ENCODE results near the gene SERINC2. TPM values are rescaled to one million over a fixed set of nuclear protein-coding genes. Genes with fewer than 3 reads are reported as not detected.

Gene SERINC2
- total RNA-seq, 1 experiment from 2014 or later: 50.1 TPM

DNA sequence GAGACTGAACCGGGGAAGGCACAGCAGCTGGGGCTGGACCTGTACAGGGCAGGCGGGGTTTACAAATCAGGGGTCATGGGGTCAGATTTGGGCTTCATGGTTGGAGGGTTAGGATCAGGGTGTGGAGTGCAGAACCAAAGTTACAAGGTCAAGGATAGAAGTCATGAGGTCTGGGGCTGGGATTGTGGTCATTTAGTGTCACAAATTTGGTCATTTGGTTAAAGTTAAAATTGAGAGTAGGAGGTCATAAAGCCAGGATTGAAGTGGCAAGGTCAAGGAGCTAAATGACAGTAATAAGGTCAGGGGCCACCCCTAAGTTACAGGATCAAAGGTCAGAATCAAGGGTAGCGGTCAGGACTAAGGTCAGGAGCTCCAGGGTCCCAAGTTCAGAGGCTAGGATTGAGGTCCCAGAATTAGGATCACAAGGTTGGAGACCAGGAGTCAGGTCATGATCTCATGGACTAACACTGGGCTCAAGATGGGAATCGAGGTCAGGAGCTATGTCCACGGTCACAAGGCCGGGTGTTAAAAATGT lies 20.4 kb downstream of the SERINC2 start:
- Histone ChIP-seq H3K4me1 (ENCODE audit: control insufficient read depth in 1 of 2, insufficient read depth in 2 of 2, low read length in 2 of 2) (no peaks in the 10 kb centered on the region), H3K79me2 (ENCODE audit: insufficient read depth, low read length) (no peaks in the 10 kb centered on the region), H3K9me3 (ENCODE audit: control insufficient read depth in 1 of 2, insufficient read depth in 1 of 2, low read depth in 1 of 2, low read length in 2 of 2) (no peaks in the 10 kb centered on the region), H3K4me2 (ENCODE audit: low read length) (no peak overlapping the region), H2AFZ (ENCODE audit: low read depth, low read length, poor library complexity, severe bottlenecking) (no peak overlapping the region), H3K36me3 (ENCODE audit: control insufficient read depth in 1 of 2, insufficient read depth in 2 of 2, low read length in 2 of 2) (0 out of 4 replicates have a peak, but pooled peaks cover 3 to 4% of the 10 kb centered on the region in 2 experiments), H3K27ac (ENCODE audit: low read depth, low read length) (no peak overlapping the region), H3K27me3 (ENCODE audit: insufficient read depth, low read length) (no peaks in the 10 kb centered on the region), H3K9ac (ENCODE audit: low read length) (no peak overlapping the region), H3K9me2 (ENCODE audit: insufficient read depth) (no peaks in the 10 kb centered on the region), H4K20me1 (ENCODE audit: insufficient read depth) (no peaks in the 10 kb centered on the region), H3K4me3 (replicated peaks in 1 of 2; ENCODE audit: low read depth in 1 of 2, low read length in 2 of 2) (no peak overlapping the region)
- ChIA-PET RAD21 (ENCODE audit: low non-redundant PET in 1 of 2, low total read pairs in 2 of 2, uncharacterized antibody in 2 of 2, unreplicated experiment in 2 of 2) (no interaction called here), CTCF (no interaction called here), POLR2A (no interaction called here)
- no peak for TF ChIP-seq CEBPB (IDR thresholded peaks at IDR 0.05; ENCODE audit: low read depth)
- no peak for TF ChIP-seq RAD21 (IDR thresholded peaks at IDR 0.05; ENCODE audit: low read depth)
- no peak for TF ChIP-seq EZH2 (IDR thresholded peaks at IDR 0.05)
- TF ChIP-seq, protein P1, sequence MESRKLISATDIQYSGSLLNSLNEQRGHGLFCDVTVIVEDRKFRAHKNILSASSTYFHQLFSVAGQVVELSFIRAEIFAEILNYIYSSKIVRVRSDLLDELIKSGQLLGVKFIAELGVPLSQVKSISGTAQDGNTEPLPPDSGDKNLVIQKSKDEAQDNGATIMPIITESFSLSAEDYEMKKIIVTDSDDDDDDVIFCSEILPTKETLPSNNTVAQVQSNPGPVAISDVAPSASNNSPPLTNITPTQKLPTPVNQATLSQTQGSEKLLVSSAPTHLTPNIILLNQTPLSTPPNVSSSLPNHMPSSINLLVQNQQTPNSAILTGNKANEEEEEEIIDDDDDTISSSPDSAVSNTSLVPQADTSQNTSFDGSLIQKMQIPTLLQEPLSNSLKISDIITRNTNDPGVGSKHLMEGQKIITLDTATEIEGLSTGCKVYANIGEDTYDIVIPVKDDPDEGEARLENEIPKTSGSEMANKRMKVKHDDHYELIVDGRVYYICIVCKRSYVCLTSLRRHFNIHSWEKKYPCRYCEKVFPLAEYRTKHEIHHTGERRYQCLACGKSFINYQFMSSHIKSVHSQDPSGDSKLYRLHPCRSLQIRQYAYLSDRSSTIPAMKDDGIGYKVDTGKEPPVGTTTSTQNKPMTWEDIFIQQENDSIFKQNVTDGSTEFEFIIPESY (IDR thresholded peaks at IDR 0.05; ENCODE audit: extremely low read depth, insufficient replicate concordance, low read length): no peak
- TF ChIP-seq FOSL1 (IDR thresholded peaks at IDR 0.05; ENCODE audit: low read depth): no peak
- no peak for TF ChIP-seq EGR1 (IDR thresholded peaks at IDR 0.05; ENCODE audit: low read depth)
- TF ChIP-seq, protein P2, sequence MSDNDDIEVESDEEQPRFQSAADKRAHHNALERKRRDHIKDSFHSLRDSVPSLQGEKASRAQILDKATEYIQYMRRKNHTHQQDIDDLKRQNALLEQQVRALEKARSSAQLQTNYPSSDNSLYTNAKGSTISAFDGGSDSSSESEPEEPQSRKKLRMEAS (IDR thresholded peaks at IDR 0.05): no peak
- no peak for TF ChIP-seq SP1 (IDR thresholded peaks at IDR 0.05; ENCODE audit: low read depth)
- TF ChIP-seq POLR2AphosphoS5 (IDR thresholded peaks at IDR 0.05; ENCODE audit: low read depth, low read length): no peak
- TF ChIP-seq, protein P3, sequence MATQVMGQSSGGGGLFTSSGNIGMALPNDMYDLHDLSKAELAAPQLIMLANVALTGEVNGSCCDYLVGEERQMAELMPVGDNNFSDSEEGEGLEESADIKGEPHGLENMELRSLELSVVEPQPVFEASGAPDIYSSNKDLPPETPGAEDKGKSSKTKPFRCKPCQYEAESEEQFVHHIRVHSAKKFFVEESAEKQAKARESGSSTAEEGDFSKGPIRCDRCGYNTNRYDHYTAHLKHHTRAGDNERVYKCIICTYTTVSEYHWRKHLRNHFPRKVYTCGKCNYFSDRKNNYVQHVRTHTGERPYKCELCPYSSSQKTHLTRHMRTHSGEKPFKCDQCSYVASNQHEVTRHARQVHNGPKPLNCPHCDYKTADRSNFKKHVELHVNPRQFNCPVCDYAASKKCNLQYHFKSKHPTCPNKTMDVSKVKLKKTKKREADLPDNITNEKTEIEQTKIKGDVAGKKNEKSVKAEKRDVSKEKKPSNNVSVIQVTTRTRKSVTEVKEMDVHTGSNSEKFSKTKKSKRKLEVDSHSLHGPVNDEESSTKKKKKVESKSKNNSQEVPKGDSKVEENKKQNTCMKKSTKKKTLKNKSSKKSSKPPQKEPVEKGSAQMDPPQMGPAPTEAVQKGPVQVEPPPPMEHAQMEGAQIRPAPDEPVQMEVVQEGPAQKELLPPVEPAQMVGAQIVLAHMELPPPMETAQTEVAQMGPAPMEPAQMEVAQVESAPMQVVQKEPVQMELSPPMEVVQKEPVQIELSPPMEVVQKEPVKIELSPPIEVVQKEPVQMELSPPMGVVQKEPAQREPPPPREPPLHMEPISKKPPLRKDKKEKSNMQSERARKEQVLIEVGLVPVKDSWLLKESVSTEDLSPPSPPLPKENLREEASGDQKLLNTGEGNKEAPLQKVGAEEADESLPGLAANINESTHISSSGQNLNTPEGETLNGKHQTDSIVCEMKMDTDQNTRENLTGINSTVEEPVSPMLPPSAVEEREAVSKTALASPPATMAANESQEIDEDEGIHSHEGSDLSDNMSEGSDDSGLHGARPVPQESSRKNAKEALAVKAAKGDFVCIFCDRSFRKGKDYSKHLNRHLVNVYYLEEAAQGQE (IDR thresholded peaks at IDR 0.05; ENCODE audit: low read depth): no peak
- TF ChIP-seq JUND (IDR thresholded peaks at IDR 0.05): no peak
- no peak for TF ChIP-seq EZH2phosphoT487 (IDR thresholded peaks at IDR 0.05; ENCODE audit: borderline replicate concordance)
- TF ChIP-seq ZNF274 (IDR thresholded peaks at IDR 0.05; ENCODE audit: low read depth, low read length): no peak
- TF ChIP-seq, protein P4, sequence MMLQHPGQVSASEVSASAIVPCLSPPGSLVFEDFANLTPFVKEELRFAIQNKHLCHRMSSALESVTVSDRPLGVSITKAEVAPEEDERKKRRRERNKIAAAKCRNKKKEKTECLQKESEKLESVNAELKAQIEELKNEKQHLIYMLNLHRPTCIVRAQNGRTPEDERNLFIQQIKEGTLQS (IDR thresholded peaks at IDR 0.05): no peak
- DNase-seq (ENCODE audit: low read depth, low spot score) (no peak), ATAC-seq (no peak)
- intact Hi-C loops (cut with micrococcal nuclease): no loop called here
- BruUV-seq (replicated peaks): no TSS peak

Measured in HCT116 (cell line).